Pancreas (tissue), 10 donors: ENCODE results near the gene ARVCF. TPM values are rescaled to one million over a fixed set of nuclear protein-coding genes. Genes with fewer than 3 reads are reported as not detected.

Source experiments
- ATAC-seq, 4 donors: fragments of 200-7000 bp; cut with Tn5 transposase; one replicate each; pipeline versions ENCODE4 v1.8.0 to v1.9.1; 2020; ENCODE audit warnings: mild to moderate bottlenecking in 4 of 4, moderate library complexity in 4 of 4
- DNase-seq, 6 donors: peaks; one replicate each; pipeline ENCODE4 v3.0.0-alpha.2; 2020
- FAIRE-seq: peaks from 2 replicates; lab custom pipeline; 2012; peaks lifted over from hg19 to GRCh38; lab: Jason Lieb, UNC
- H3K27ac ChIP-seq, 4 donors: fragments of 200-600 bp; sonication (generic); 1 replicate in 3 of 4; 2 replicates in 1 of 4; pipeline versions ENCODE4 v1.5.0 to v1.8.0; 2020
- H3K27me3 ChIP-seq, 4 donors: fragments of 200-600 bp; one replicate each; pipeline ENCODE4 v1.8.0; 2021
- H3K36me3 ChIP-seq, 3 donors: fragments of 200-600 bp; sonication (generic) in 1 of 3; one replicate each; pipeline versions ENCODE4 v1.5.0 to v1.8.0; 2020 to 2021
- H3K4me1 ChIP-seq, 3 donors: fragments of 200-600 bp; one replicate each; pipeline ENCODE4 v1.8.0; 2021
- H3K4me3 ChIP-seq, 4 donors: fragments of 200-600 bp; sonication (generic) in 2 of 4; one replicate each; pipeline versions ENCODE4 v1.5.0 to v1.8.0; 2020 to 2021
- H3K9me3 ChIP-seq, 4 donors: fragments of 200-600 bp; one replicate each; pipeline ENCODE4 v1.8.0; 2021
- WGBS, 2 donors: extraction: QIAGEN DNeasy Blood & Tissue Kit; methylation state at CpG; one replicate each; pipeline ENCODE4 v1.1.7; 2013; 5-methylcytosine and 5-hydroxymethylcytosine counted together
- intact Hi-C, 3 donors: fragments of 100-400 bp; cut with DNase I; formaldehyde crosslinking; loops; one replicate each; pipeline versions ENCODE4 v1.11.1 to v1.14.2; 2022
- polyA plus RNA-seq, 2 donors: library from polyadenylated mRNA; stranded (reverse); fragments of 200-250 nt; gene quantifications; one replicate each; pipeline ENCODE4 v1.2.3, GENCODE V29; 2013
- total RNA-seq, 6 donors: library from RNA; stranded (reverse); fragmentation: NEBNext Ultra II Directional in 4 of 6; extraction: Animal tissue kit (Norgen Biotek cat#: 25700) in 4 of 6; gene quantifications; one replicate each; pipeline versions ENCODE4 v1.2.1 to v1.2.4, GENCODE V29; 2021 to 2023
- TF ChIP-seq, protein P1 (sequence below), 4 donors: fragments of 200-600 bp; sonication (generic) in 3 of 4; IDR thresholded peaks; one replicate each; pipeline versions ENCODE4 v1.5.0 to v1.8.0; 2021; ENCODE audit warnings: antibody characterized with exemption in 4 of 4
- donor health status: healthy with polysubstance abuse.
- donor health status: DM: no; HTN: no; CAD: no; lungs with moderate emphysema.
- donor health status: DM: no; HTN: no; CAD: no.
- donor health status: control.
- donor health status: control.
- donor health status: Bipolar disorder and iron deficiency.
- donor health status: DM: yes; HTN: yes; CAD: no.
- donor health status: DM: no; HTN: no; CAD: no.
- donor health status: DM: no; HTN: no; CAD: no.
- donor health status: DM: yes; HTN: yes; CAD: no.

Gene ARVCF
- total and polyA plus RNA-seq, 8 donors: 5.0 to 57.8 (median 13.0) TPM

DNA sequence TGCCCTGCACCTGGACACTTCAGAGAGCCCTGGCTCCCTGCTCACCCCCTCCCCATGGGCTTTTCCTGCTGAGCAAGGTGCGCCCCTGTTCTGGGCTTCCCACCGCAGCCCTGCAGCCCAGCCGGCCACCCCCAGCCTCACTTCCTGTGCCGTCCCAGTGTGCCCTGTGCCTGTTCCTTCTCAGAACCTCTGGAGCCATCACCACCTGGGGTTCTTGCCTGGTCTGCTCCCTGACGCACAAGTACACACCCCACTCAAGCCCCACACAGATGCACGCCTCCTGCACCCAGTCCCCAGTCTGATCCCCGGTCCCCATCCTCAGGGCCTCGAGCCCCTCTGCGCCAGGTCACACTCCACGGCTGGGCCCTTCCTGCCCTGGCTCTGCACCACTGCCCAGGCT is 39.5 kb upstream of the ARVCF start:
- 89 to 96% methylated on average over 10 of the region's 10 CpGs for WGBS, 2 donors
- ATAC-seq (no peak), FAIRE-seq (no peak), DNase-seq (peak in 1 of 6 donors; percentile 63)
- Histone ChIP-seq H3K4me3 (no peak overlapping the region), H3K4me1 (no peaks in the 10 kb centered on the region), H3K27me3 (no peaks in the 10 kb centered on the region), H3K36me3 (peaks cover 0 to 8% (median 0%) of the 10 kb centered on the region in 3 donors), H3K27ac (no peak overlapping the region), H3K9me3 (no peaks in the 10 kb centered on the region)
- intact Hi-C loops: no loop called here
- TF ChIP-seq, protein P1, sequence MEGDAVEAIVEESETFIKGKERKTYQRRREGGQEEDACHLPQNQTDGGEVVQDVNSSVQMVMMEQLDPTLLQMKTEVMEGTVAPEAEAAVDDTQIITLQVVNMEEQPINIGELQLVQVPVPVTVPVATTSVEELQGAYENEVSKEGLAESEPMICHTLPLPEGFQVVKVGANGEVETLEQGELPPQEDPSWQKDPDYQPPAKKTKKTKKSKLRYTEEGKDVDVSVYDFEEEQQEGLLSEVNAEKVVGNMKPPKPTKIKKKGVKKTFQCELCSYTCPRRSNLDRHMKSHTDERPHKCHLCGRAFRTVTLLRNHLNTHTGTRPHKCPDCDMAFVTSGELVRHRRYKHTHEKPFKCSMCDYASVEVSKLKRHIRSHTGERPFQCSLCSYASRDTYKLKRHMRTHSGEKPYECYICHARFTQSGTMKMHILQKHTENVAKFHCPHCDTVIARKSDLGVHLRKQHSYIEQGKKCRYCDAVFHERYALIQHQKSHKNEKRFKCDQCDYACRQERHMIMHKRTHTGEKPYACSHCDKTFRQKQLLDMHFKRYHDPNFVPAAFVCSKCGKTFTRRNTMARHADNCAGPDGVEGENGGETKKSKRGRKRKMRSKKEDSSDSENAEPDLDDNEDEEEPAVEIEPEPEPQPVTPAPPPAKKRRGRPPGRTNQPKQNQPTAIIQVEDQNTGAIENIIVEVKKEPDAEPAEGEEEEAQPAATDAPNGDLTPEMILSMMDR (IDR thresholded peaks at IDR 0.05): no peak

DNA sequence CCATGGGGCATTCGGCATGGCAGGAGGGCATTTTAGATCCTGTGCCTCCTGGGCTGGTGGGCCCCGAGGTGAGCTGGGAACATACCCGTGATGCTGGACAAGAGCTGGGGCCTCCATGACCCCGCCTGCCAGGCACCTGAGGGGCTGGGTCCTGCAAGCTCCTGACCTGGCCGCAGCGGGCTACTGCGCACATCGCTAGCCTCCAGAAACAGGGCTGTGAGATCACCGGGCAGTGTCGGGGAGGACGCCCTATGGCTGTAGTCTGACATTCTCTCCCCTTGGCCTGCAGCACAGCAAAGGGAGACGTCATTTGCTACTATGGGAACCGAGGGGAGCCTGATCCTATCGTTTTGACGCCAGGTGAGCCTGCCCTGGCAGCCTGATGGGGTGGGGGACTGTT is 39.0 kb upstream of the ARVCF start:
- Histone ChIP-seq H3K27ac (no peak overlapping the region), H3K36me3 (peaks cover 0 to 8% (median 0%) of the 10 kb centered on the region in 3 donors), H3K4me1 (no peaks in the 10 kb centered on the region), H3K27me3 (no peaks in the 10 kb centered on the region), H3K9me3 (no peaks in the 10 kb centered on the region), H3K4me3 (no peak overlapping the region)
- DNase-seq (peak in 1 of 6 donors; percentile 42), ATAC-seq (no peak), FAIRE-seq (no peak)
- WGBS, 2 donors: 93 to 94% methylated on average over 15 of the region's 15 CpGs
- TF ChIP-seq, protein P1 (IDR thresholded peaks at IDR 0.05): no peak
- intact Hi-C loops: no loop called here

DNA sequence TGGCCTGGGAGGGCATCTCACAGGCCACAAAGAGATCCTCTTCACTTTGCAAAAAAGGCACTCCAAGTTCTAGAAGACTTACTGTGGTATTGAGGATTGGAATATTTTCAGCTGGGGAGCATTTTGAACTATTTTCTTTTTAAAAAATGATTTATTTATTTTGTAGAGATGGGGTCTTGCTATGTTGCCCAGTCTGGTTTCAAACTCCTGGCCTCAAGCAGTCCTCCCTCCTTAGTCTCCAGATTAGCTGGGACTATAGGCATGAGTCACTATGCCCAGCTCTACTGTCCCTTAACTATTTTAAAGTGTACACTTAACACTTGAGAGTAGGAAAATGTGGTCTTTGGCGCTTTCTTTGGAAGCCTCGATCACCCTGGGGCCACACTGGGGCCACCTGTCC is 38.5 kb upstream of the ARVCF start:
- FAIRE-seq (no peak), DNase-seq (no peak), ATAC-seq (no peak)
- Histone ChIP-seq H3K36me3 (peaks cover 0 to 8% (median 0%) of the 10 kb centered on the region in 3 donors), H3K4me1 (no peaks in the 10 kb centered on the region), H3K4me3 (no peak overlapping the region), H3K27ac (no peak overlapping the region), H3K9me3 (no peaks in the 10 kb centered on the region), H3K27me3 (no peaks in the 10 kb centered on the region)
- TF ChIP-seq, protein P1 (IDR thresholded peaks at IDR 0.05): no peak
- 93 to 95% methylated on average over 2 of the region's 2 CpGs for WGBS, 2 donors
- intact Hi-C loops: no loop called here

DNA sequence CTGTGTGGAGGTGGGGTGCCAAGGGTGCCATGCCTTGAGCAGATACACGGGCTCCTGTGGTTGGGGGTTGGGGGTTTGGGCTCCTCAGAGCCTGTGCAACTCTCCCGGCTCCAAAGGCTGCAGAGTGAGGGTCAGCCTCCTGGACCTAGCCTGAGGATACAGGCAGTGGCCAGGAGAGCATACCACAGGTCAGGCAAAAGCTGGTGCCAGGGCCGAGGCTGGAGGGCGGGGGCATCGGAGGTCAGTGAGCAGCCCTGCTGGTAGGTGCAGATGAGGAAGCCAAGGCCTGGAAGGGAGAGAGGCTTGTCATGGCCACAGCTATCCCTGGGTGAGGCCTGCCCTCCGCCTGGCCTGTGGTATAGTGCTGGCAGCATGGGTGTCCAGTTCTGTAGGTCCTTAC is 37.9 kb upstream of the ARVCF start:
- Histone ChIP-seq H3K9me3 (no peaks in the 10 kb centered on the region), H3K36me3 (peaks cover 0 to 8% (median 0%) of the 10 kb centered on the region in 3 donors), H3K4me1 (no peaks in the 10 kb centered on the region), H3K4me3 (no peak overlapping the region), H3K27me3 (no peaks in the 10 kb centered on the region), H3K27ac (no peak overlapping the region)
- ATAC-seq (no peak), DNase-seq (peak in 1 of 6 donors; percentile 46), FAIRE-seq (no peak)
- intact Hi-C loops: no loop called here
- WGBS, 2 donors: 86 to 97% methylated on average over 6 of the region's 6 CpGs
- TF ChIP-seq, protein P1 (IDR thresholded peaks at IDR 0.05): no peak

DNA sequence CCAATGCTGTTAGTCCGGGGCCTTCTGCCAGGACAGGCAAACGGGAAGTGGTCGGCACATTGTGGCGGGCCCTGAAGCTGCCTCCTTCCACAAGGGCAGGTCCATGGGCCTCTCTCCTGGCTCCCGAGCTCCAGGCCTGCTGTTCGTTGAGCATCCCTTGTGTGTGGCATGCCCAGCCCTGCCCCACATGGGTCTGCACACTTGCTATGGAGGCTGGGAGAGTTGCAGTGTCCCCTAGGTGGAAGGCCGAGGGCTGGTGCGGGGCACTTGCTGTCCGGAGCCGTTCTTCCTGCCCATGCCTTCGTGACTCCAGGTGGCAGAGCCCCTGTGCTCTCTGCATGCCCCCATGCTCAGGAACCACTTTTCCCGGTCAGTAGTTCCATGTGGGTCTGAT is 37.4 kb upstream of the ARVCF start:
- WGBS, 2 donors: 87 to 93% methylated on average over 12 of the region's 12 CpGs
- Histone ChIP-seq H3K36me3 (peaks cover 0 to 8% (median 0%) of the 10 kb centered on the region in 3 donors), H3K27ac (no peak overlapping the region), H3K4me1 (no peaks in the 10 kb centered on the region), H3K9me3 (no peaks in the 10 kb centered on the region), H3K27me3 (no peaks in the 10 kb centered on the region), H3K4me3 (no peak overlapping the region)
- intact Hi-C loops: no loop called here
- DNase-seq (peak in 1 of 6 donors; percentile 53), FAIRE-seq (no peak), ATAC-seq (no peak)
- TF ChIP-seq, protein P1 (IDR thresholded peaks at IDR 0.05): no peak
